Measurements from ENCODE around the gene RBMS3. TPM values are rescaled to one million over a fixed set of nuclear protein-coding genes. Genes with fewer than 3 reads are reported as not detected.
A peak's percentile ranks its signal among the peaks of the same experiment; 100 is the strongest.

The RBMS3 gene
- total RNA-seq, 1 experiment from 2014 or later = 7.4 TPM

DNA sequence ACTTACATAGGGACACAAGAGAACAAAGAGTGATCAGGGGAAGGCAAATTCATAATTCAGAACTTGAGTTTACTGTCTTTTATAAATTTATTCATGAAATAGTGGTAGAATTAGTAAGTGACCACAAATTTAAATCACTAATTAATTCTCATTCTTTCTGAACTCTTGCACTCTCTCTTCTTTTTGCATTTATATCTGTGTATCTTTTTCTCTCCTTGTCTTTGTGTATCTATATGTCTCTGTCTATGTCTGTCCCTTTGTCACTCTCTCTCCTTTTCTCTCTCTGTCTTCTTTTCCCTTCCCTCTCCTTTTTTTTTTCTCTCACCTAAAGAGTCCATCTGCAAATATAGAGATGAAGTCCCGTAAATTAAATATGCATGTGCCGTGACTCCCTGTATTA, 31.5 kb downstream of the RBMS3 start:
- Mint-ChIP-seq H3K36me3 (ENCODE audit: insufficient read depth, unreplicated experiment) (no peaks in the 10 kb centered on the region), H3K9me3 (ENCODE audit: unreplicated experiment) (no peaks in the 10 kb centered on the region), H3K27ac (ENCODE audit: unreplicated experiment) (peak overlapping the region; percentile 11), H3K4me3 (ENCODE audit: unreplicated experiment) (no peak overlapping the region), H3K4me1 (ENCODE audit: low read depth, unreplicated experiment) (peaks cover 12% of the 10 kb centered on the region), H3K27me3 (ENCODE audit: insufficient read depth, unreplicated experiment) (no peaks in the 10 kb centered on the region)
- BruUV-seq (replicated peaks) = no TSS peak
- Histone ChIP-seq H3K36me3 (ENCODE audit: control insufficient read depth, insufficient read depth, low read length) (no peaks in the 10 kb centered on the region), H3K4me1 (no peaks in the 10 kb centered on the region), H3K9me3 (no peaks in the 10 kb centered on the region), H3K27me3 (replicated peaks; ENCODE audit: control insufficient read depth, insufficient read depth, low read length) (no peaks in the 10 kb centered on the region), H3K4me3 (ENCODE audit: low read depth, low read length) (no peak overlapping the region)
- ChIA-PET POLR2A (no interaction called here), CTCF (no interaction called here)
- TF ChIP-seq CTCF (IDR thresholded peaks at IDR 0.05; ENCODE audit: insufficient read depth in 1 of 2, low read depth in 1 of 2, low read length in 1 of 2, severe bottlenecking in 1 of 2, unreplicated experiment in 1 of 2) = no peak
- no peak for DNase-seq
- intact Hi-C loops (cut with micrococcal nuclease; ENCODE audit: unreplicated experiment) = no loop called here

DNA sequence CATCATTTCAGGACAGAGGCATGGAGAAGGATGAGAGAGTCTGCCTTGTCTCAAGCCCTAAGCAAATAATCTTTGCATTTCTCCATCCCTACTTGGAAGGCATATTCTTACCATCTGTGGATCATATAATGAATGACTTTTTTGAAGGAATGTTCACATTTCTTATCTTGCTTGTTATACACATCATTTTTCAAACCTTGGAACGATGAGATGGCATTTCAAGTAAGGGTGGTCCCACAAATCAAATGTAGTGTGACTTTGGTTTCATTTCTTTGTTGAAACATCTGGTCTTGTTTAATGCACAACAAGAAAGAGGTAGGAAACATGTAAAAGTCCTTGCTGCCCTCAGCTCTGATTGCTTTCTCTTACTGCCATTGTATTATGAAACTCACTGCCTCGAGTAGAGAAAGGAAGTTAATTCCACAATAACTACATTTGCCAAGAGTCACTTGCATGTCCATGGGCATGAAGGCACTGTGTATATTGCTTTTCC, 32.1 kb downstream of the RBMS3 start:
- intact Hi-C loops (cut with micrococcal nuclease; ENCODE audit: unreplicated experiment) = no loop called here
- Mint-ChIP-seq H3K27ac (ENCODE audit: unreplicated experiment) (peak overlapping the region; percentile 11), H3K36me3 (ENCODE audit: insufficient read depth, unreplicated experiment) (no peaks in the 10 kb centered on the region), H3K9me3 (ENCODE audit: unreplicated experiment) (no peaks in the 10 kb centered on the region), H3K4me3 (ENCODE audit: unreplicated experiment) (no peak overlapping the region), H3K4me1 (ENCODE audit: low read depth, unreplicated experiment) (peaks cover 12% of the 10 kb centered on the region), H3K27me3 (ENCODE audit: insufficient read depth, unreplicated experiment) (no peaks in the 10 kb centered on the region)
- Histone ChIP-seq H3K9me3 (no peaks in the 10 kb centered on the region), H3K4me3 (ENCODE audit: low read depth, low read length) (no peak overlapping the region), H3K36me3 (ENCODE audit: control insufficient read depth, insufficient read depth, low read length) (no peaks in the 10 kb centered on the region), H3K27me3 (replicated peaks; ENCODE audit: control insufficient read depth, insufficient read depth, low read length) (no peaks in the 10 kb centered on the region), H3K4me1 (no peaks in the 10 kb centered on the region)
- no TSS peak for BruUV-seq (replicated peaks)
- no peak for TF ChIP-seq CTCF (IDR thresholded peaks at IDR 0.05; ENCODE audit: insufficient read depth in 1 of 2, low read depth in 1 of 2, low read length in 1 of 2, severe bottlenecking in 1 of 2, unreplicated experiment in 1 of 2)
- ChIA-PET POLR2A (no interaction called here), CTCF (no interaction called here)
- no peak for DNase-seq

GRCh38 chr3:29313981-29314726, 33.3 kb downstream of the RBMS3 start:
- H3K4me1 Mint-ChIP-seq (ENCODE audit: low read depth, unreplicated experiment) = peaks cover 8% of the 10 kb centered on the region
- no peak overlapping the region for H3K4me3 Mint-ChIP-seq (ENCODE audit: unreplicated experiment)
- no peaks in the 10 kb centered on the region for H3K27me3 Mint-ChIP-seq (ENCODE audit: insufficient read depth, unreplicated experiment)
- H3K4me3 ChIP-seq (ENCODE audit: low read depth, low read length) = no peak overlapping the region
- ChIA-PET CTCF (no interaction called here), POLR2A (no interaction called here)
- BruUV-seq (replicated peaks) = no TSS peak
- H3K9me3 Mint-ChIP-seq (ENCODE audit: unreplicated experiment) = no peaks in the 10 kb centered on the region
- no peaks in the 10 kb centered on the region for H3K36me3 ChIP-seq (ENCODE audit: control insufficient read depth, insufficient read depth, low read length)
- intact Hi-C loops (cut with micrococcal nuclease; ENCODE audit: unreplicated experiment) = no loop called here
- no peaks in the 10 kb centered on the region for H3K36me3 Mint-ChIP-seq (ENCODE audit: insufficient read depth, unreplicated experiment)
- TF ChIP-seq CTCF (IDR thresholded peaks at IDR 0.05; ENCODE audit: insufficient read depth in 1 of 2, low read depth in 1 of 2, low read length in 1 of 2, severe bottlenecking in 1 of 2, unreplicated experiment in 1 of 2) = no peak
- no peak for DNase-seq
- H3K4me1 ChIP-seq = no peaks in the 10 kb centered on the region
- H3K27ac Mint-ChIP-seq (ENCODE audit: unreplicated experiment) = no peak overlapping the region
- H3K9me3 ChIP-seq = no peaks in the 10 kb centered on the region
- no peaks in the 10 kb centered on the region for H3K27me3 ChIP-seq (replicated peaks; ENCODE audit: control insufficient read depth, insufficient read depth, low read length)

Data from Caco-2 (cell line).